ENCODE results near the gene CXCR3. TPM values are rescaled to one million over a fixed set of nuclear protein-coding genes. Genes with fewer than 3 reads are reported as not detected.

CXCR3 gene
- total RNA-seq, 4 donors from 2014 or later = 0.17 to 0.83 (median 0.42) TPM; not detected in 1

- TF ChIP-seq EP300 (IDR thresholded peaks at IDR 0.05) (no peak), POLR2AphosphoS5 (IDR thresholded peaks at IDR 0.05) (no peak), POLR2A (IDR thresholded peaks at IDR 0.05; ENCODE audit: low read depth) (no peak), CTCF (IDR thresholded peaks at IDR 0.05) (no peak)
- WGBS = 95% methylated on average over 4 of the region's 6 CpGs
- H3K4me3 ChIP-seq = no peak overlapping the region
- no peaks in the 10 kb centered on the region for H3K4me1 ChIP-seq
- no peak overlapping the region for H3K27ac ChIP-seq (replicated peaks in 1 of 4)
- H3K36me3 ChIP-seq = no peaks in the 10 kb centered on the region
- DNase-seq (ENCODE audit: extremely low spot score) = no peak
- H3K9me3 ChIP-seq = no peaks in the 10 kb centered on the region
- intact Hi-C loops (cut with DNase I) = no loop called here
- no peaks in the 10 kb centered on the region for H3K27me3 ChIP-seq
Observed at GRCh38 chrX:71659959-71660358, 41.6 kb upstream of the CXCR3 start.

GRCh38 chrX:71659342-71659741 lies 41.0 kb upstream of the CXCR3 start:
- Histone ChIP-seq H3K27me3 (no peaks in the 10 kb centered on the region), H3K9me3 (no peaks in the 10 kb centered on the region), H3K4me3 (no peak overlapping the region), H3K36me3 (no peaks in the 10 kb centered on the region), H3K27ac (replicated peaks in 1 of 4) (no peak overlapping the region), H3K4me1 (no peaks in the 10 kb centered on the region)
- WGBS = 69% methylated on average over 3 of the region's 3 CpGs
- no peak for DNase-seq (ENCODE audit: extremely low spot score)
- intact Hi-C loops (cut with DNase I) = no loop called here
- TF ChIP-seq CTCF (IDR thresholded peaks at IDR 0.05) (no peak), POLR2AphosphoS5 (IDR thresholded peaks at IDR 0.05) (no peak), POLR2A (IDR thresholded peaks at IDR 0.05; ENCODE audit: low read depth) (no peak), EP300 (IDR thresholded peaks at IDR 0.05) (no peak)

- no peaks in the 10 kb centered on the region for H3K36me3 ChIP-seq
- no peak overlapping the region for H3K27ac ChIP-seq (replicated peaks in 1 of 4)
- H3K27me3 ChIP-seq = no peaks in the 10 kb centered on the region
- no peak overlapping the region for H3K4me3 ChIP-seq
- H3K4me1 ChIP-seq = no peaks in the 10 kb centered on the region
- intact Hi-C loops (cut with DNase I) = no loop called here
- H3K9me3 ChIP-seq = no peaks in the 10 kb centered on the region
- 62% methylated on average over 4 of the region's 4 CpGs for WGBS
- TF ChIP-seq EP300 (IDR thresholded peaks at IDR 0.05) = no peak
- TF ChIP-seq CTCF (IDR thresholded peaks at IDR 0.05) = no peak
- no peak for TF ChIP-seq POLR2A (IDR thresholded peaks at IDR 0.05; ENCODE audit: low read depth)
- TF ChIP-seq POLR2AphosphoS5 (IDR thresholded peaks at IDR 0.05) = no peak
- DNase-seq (ENCODE audit: extremely low spot score) = no peak
Observed at GRCh38 chrX:71657267-71657666, 39.0 kb upstream of the CXCR3 start.

GRCh38 chrX:71653344-71653743 lies 35.0 kb upstream of the CXCR3 start:
- WGBS = 90% methylated on average over 2 of the region's 2 CpGs
- no peak for DNase-seq (ENCODE audit: extremely low spot score)
- H3K36me3 ChIP-seq = no peaks in the 10 kb centered on the region
- intact Hi-C loops (cut with DNase I) = no loop called here
- H3K27ac ChIP-seq (replicated peaks in 1 of 4) = no peak overlapping the region
- H3K4me3 ChIP-seq = no peak overlapping the region
- no peaks in the 10 kb centered on the region for H3K9me3 ChIP-seq
- H3K27me3 ChIP-seq = no peaks in the 10 kb centered on the region
- no peaks in the 10 kb centered on the region for H3K4me1 ChIP-seq
- TF ChIP-seq POLR2A (IDR thresholded peaks at IDR 0.05; ENCODE audit: low read depth) (no peak), CTCF (IDR thresholded peaks at IDR 0.05) (no peak), POLR2AphosphoS5 (IDR thresholded peaks at IDR 0.05) (no peak), EP300 (IDR thresholded peaks at IDR 0.05) (no peak)

GRCh38 chrX:71652405-71652804 lies 34.1 kb upstream of the CXCR3 start:
- Histone ChIP-seq H3K4me1 (no peaks in the 10 kb centered on the region), H3K4me3 (no peak overlapping the region), H3K27ac (replicated peaks in 1 of 4) (no peak overlapping the region), H3K27me3 (no peaks in the 10 kb centered on the region), H3K36me3 (no peaks in the 10 kb centered on the region), H3K9me3 (no peaks in the 10 kb centered on the region)
- WGBS = 41% methylated on average over 2 of the region's 2 CpGs
- TF ChIP-seq POLR2A (IDR thresholded peaks at IDR 0.05; ENCODE audit: low read depth) (no peak), CTCF (IDR thresholded peaks at IDR 0.05) (peak; percentile 50 to 61 (median 55))
- no peak for DNase-seq (ENCODE audit: extremely low spot score)
- intact Hi-C loops (cut with DNase I) = no loop called here
